Kidney (tissue), 14 donors: ENCODE measurements around the gene TMEM233. TPM values are rescaled to one million over a fixed set of nuclear protein-coding genes. Genes with fewer than 3 reads are reported as not detected.

Experiments used
- DNase-seq, 5 donors: peaks; one replicate each; pipeline ENCODE4 v3.0.0-alpha.2; 2013 to 2020
- FAIRE-seq: peaks from 2 replicates; lab custom pipeline; 2012; peaks lifted over from hg19 to GRCh38; lab: Jason Lieb, UNC
- H3K27ac ChIP-seq, 2 donors: one replicate each; pipeline ENCODE4 v1.7.0; 2013; ENCODE audit warnings: low read depth in 2 of 2, low read length in 2 of 2, inconsistent platforms in 1 of 2
- H3K27me3 ChIP-seq: one replicate; pipeline ENCODE4 v1.7.1; 2013; ENCODE audit warnings: low read length, inconsistent platforms; ENCODE audit not compliant: control insufficient read depth, insufficient read depth
- H3K36me3 ChIP-seq, 3 donors: one replicate each; pipeline versions ENCODE4 v1.7.0 to v1.7.1; 2013; ENCODE audit warnings: low read length in 3 of 3, control low read depth in 1 of 3, inconsistent platforms in 1 of 3; ENCODE audit not compliant: insufficient read depth in 3 of 3, control insufficient read depth in 2 of 3
- H3K4me1 ChIP-seq, 3 donors: one replicate each; pipeline versions ENCODE4 v1.7.0 to v1.7.1; 2013; ENCODE audit warnings: low read length in 3 of 3, inconsistent platforms in 1 of 3, low read depth in 1 of 3; ENCODE audit not compliant: control insufficient read depth in 2 of 3, insufficient read depth in 2 of 3
- H3K4me3 ChIP-seq, 3 donors: one replicate each; pipeline versions ENCODE4 v1.7.0 to v1.8.1; 2013; ENCODE audit warnings: low read length in 3 of 3, control low read depth in 1 of 3, inconsistent platforms in 1 of 3
- H3K9ac ChIP-seq, 3 donors: one replicate each; pipeline versions ENCODE4 v1.7.0 to v1.7.1; 2013; ENCODE audit warnings: low read length in 3 of 3, control low read depth in 1 of 3, inconsistent platforms in 1 of 3
- H3K9me3 ChIP-seq, 3 donors: one replicate each; pipeline versions ENCODE4 v1.7.0 to v1.7.1; 2013; ENCODE audit warnings: low read length in 3 of 3, control low read depth in 1 of 3, inconsistent platforms in 1 of 3; ENCODE audit not compliant: control insufficient read depth in 2 of 3, insufficient read depth in 1 of 3
- CTCF ChIP-seq: IDR thresholded peaks from 3 replicates; pipeline ENCODE4 v1.5.1; 2012; ENCODE audit warnings: mild to moderate bottlenecking, moderate library complexity, borderline replicate concordance; ENCODE audit not compliant: insufficient read depth; ENCODE audit errors: extremely low read depth
- intact Hi-C: fragments of 100-400 bp; cut with DNase I; formaldehyde crosslinking; loops from one replicate; pipeline ENCODE4 v1.11.1; 2022
- polyA plus RNA-seq: library from polyadenylated mRNA; stranded (reverse); fragments of 350-450 nt; fragmentation: Illumina TruSeq; extraction: RNeasy Lipid Tissue Mini Kit (QIAGEN cat#74804); gene quantifications from one replicate; pipeline ENCODE4 v1.2.3, GENCODE V29; 2014; ENCODE audit warnings: low read depth, low replicate concordance; ENCODE audit not compliant: insufficient read depth
- total RNA-seq: library from RNA; stranded (reverse); fragmentation: NEBNext Ultra II Directional; extraction: Animal tissue kit (Norgen Biotek cat#: 25700); gene quantifications from one replicate; pipeline ENCODE4 v1.2.1, GENCODE V29; 2021
- donor health status: control.
- donor health status: control.
- donor health status: control.
- donor health status: control.
- donor health status: control.
- donor health status: DM: yes; HTN: yes; CAD: no.
- donor health status: Normal renal cell carcinoma (clear cell type).

Gene TMEM233
- total and polyA plus RNA-seq, 2 donors from 2014 or later, result 1.2 to 1.4 TPM

- no peak overlapping the region for H3K27ac ChIP-seq
- FAIRE-seq, result no peak
- intact Hi-C loops, result no loop called here
- H3K4me1 ChIP-seq, result no peaks in the 10 kb centered on the region
- H3K9ac ChIP-seq, result no peak overlapping the region
- no peak overlapping the region for H3K4me3 ChIP-seq
- TF ChIP-seq CTCF, result no peak
- H3K36me3 ChIP-seq, result no peaks in the 10 kb centered on the region
- DNase-seq, result no peak
- H3K9me3 ChIP-seq, result no peaks in the 10 kb centered on the region
- no peaks in the 10 kb centered on the region for H3K27me3 ChIP-seq
Observed at GRCh38 chr12:119660076-119660475, 66.5 kb downstream of the TMEM233 start.

GRCh38 chr12:119661882-119662281, 68.3 kb downstream of the TMEM233 start:
- Histone ChIP-seq H3K27me3 (no peaks in the 10 kb centered on the region), H3K36me3 (no peaks in the 10 kb centered on the region), H3K4me3 (no peak overlapping the region), H3K27ac (no peak overlapping the region), H3K9me3 (no peaks in the 10 kb centered on the region), H3K9ac (no peak overlapping the region), H3K4me1 (peaks cover 0 to 3% (median 0%) of the 10 kb centered on the region in 3 donors)
- no peak for FAIRE-seq
- intact Hi-C loops, result no loop called here
- no peak for TF ChIP-seq CTCF
- DNase-seq, result no peak

GRCh38 chr12:119664642-119665041, 71.1 kb downstream of the TMEM233 start:
- FAIRE-seq (no peak), DNase-seq (no peak)
- Histone ChIP-seq H3K9me3 (no peaks in the 10 kb centered on the region), H3K9ac (no peak overlapping the region), H3K4me3 (no peak overlapping the region), H3K4me1 (peaks cover 0 to 8% (median under 1%) of the 10 kb centered on the region in 3 donors), H3K36me3 (no peaks in the 10 kb centered on the region), H3K27me3 (no peaks in the 10 kb centered on the region), H3K27ac (no peak overlapping the region)
- no peak for TF ChIP-seq CTCF
- intact Hi-C loops, result no loop called here
